Sciatic nerve (tissue), 2 donors: ENCODE results near the gene NUDT16L1. TPM values are rescaled to one million over a fixed set of nuclear protein-coding genes. Genes with fewer than 3 reads are reported as not detected.
"Not testable (repeated sequence)": the region's sequence is repeated elsewhere in the genome, so short reads cannot be mapped to it uniquely, and the experiment has no call there.

Source experiments
- ATAC-seq: fragments of 200-7000 bp; cut with Tn5 transposase; one replicate; pipeline ENCODE4 v1.9.1; 2020; ENCODE audit warnings: mild to moderate bottlenecking, moderate library complexity
- DNase-seq: peaks from one replicate; pipeline ENCODE4 v3.0.0-alpha.2; 2020; ENCODE audit warnings: low spot score
- intact Hi-C: fragments of 100-400 bp; cut with DNase I; formaldehyde crosslinking; loops from one replicate; pipeline ENCODE4 v1.14.2; 2022
- microRNA-seq: library from miRNA; unstranded; fragments of <30 nt; microRNA quantifications from one replicate; pipeline ENCODE4 v1.2.0, GENCODE V29; 2020
- total RNA-seq: library from RNA; stranded (reverse); fragmentation: NEBNext Ultra II Directional; extraction: Animal tissue kit (Norgen Biotek cat#: 25700); gene quantifications from one replicate; pipeline ENCODE4 v1.2.1, GENCODE V29; 2021
- donor health status: DM: no; HTN: no; CAD: no.
- donor health status: DM: no; HTN: no; CAD: no.

The NUDT16L1 gene
- total RNA-seq, 1 donor from 2014 or later = 21.3 TPM

DNA sequence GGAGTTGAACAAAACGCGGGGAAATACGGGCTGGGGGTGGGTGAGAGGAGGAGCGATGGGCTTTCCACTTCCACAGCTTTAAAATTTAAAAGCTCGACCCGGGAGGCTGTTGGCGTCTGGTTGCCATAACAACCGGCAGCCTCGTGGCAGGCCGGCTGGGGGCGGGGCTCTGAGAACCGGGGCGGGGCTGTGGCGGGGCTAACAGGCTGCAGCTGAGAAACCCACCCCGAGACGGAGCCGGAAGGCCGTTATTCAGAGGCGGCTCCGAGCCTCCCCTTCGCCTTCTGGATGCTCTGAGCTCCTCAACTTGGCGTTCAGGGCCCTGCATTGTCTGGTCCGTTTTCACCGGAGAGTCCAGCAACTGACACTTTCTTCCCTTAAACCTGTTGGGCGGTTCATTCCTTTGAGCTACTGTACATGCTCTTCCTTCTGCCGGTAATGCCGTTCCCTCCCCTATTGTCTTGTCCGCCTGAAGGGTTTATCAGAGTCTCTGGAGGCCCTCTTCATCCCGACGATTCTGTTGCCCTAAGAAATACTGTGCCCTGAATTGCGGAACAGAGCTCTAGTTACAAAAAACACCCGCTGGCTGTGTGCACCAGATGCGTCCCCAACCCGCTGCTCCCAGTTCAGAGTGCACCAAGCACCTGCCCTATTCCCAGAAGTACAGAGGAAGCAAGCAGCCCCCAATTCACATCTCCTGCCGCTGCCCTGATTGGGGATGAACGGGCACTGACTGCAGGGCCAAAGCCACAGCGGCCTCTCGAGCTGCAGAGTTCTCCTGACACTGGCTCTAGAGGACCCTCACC lies 41.6 kb downstream of the NUDT16L1 start:
- DNase-seq (peak; percentile 94), ATAC-seq (peak; percentile 92)
- intact Hi-C loops = no loop called here

DNA sequence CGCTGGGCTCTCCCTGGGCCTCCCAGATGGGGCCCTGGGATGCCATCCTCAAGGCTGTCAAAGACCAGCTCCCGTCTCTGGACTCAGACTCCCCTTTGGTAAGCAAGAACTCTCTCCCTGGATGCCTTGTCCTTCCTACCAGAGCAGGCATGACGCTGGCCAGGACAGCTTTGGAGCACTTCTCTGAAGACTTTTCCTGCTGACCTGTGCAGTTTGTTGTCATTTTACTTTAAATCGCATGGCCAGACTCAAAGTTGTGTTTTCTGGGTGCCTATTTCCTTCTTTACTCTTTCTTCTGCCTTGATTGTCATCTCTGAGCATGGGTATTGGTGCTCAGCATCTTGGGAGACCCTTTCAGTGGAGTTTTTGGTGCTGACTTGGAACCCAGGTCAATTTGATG lies 43.2 kb downstream of the NUDT16L1 start:
- ATAC-seq = no peak
- intact Hi-C loops = no loop called here
- DNase-seq = no peak

DNA sequence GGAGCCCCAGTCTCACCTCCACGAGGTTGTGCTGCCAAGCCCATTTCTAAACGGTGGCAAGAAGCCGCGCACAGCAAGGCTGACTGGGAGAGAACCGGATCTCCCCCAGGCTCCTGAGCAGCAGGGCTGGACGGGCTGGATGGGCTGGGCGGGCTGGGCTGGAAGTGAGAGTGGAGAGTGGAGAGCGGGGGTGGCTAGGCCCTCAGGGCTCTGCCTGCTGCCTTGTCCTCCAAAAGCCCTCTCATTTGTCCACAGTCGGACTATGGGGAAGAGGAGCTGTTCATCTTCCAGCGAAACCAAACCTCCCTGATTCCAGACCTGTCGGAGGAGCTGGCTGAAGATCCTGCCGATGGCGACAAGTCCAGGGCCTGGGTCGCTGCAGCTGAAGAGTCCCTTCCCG lies 44.2 kb downstream of the NUDT16L1 start:
- ATAC-seq = no peak
- intact Hi-C loops = no loop called here
- no peak for DNase-seq

- DNase-seq, intact Hi-C loops, ATAC-seq: not testable (repeated sequence)
Observed at GRCh38 chr16:4738370-4738769, 45.0 kb downstream of the NUDT16L1 start.

DNA sequence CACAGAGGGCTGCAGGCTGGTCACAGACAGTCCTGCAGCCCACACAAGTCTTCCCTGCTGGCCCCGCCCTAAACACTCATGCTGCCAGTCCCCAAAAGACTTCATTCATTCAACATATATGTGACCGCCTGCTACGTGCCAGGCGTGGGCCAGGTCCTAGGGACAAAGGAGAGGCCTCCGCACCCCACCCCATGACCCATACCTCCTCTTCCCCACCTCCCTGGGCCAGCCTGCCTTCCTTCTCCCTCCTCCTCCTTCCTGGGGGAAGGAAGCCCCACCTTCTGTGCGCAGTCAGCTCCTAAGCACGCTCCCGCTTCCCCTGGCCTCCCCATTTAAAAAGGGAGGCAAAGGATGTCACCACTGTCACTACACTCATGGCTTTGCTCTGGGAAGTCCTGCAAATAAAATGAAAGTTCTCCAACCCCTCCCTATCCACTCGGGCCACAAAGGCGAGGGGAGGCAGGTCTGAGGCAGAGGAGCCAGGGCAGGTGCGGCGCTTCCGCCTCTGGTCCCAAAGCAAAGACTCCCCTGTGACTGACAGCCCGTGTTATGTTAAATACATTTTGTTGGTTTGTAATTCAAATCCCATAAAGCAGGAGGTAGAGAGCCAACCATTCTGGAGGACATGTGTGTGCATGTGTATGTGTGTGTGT lies 50.0 kb downstream of the NUDT16L1 start:
- ATAC-seq = no peak
- intact Hi-C loops = no loop called here
- no peak for DNase-seq

- intact Hi-C loops = no loop called here
- no peak for DNase-seq
- no peak for ATAC-seq
Observed at GRCh38 chr16:4744555-4745273, 51.4 kb downstream of the NUDT16L1 start.

DNA sequence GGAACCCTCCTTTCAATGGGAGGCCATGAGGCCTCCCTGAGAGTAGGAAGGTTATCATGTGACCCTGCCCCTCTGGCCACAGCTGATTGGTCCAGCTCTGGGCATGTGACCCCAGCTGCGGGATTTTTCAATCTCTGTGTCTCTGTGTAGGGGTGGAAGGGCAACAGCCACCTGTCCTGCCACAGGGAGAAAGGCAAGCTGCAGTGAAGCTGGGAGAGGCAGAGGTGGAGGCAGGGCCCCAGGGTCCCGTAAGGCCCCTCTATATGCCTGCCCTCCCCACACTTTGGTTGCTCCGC lies 51.9 kb downstream of the NUDT16L1 start:
- no peak for DNase-seq
- no peak for ATAC-seq
- intact Hi-C loops = no loop called here

Small RNA genes lying within 50 kb of the gene (microRNA-seq; reads per million reads assigned to microRNA genes)
- not detected for gene MIR6769A

Other genes with a start within 250 kb of the NUDT16L1 start
- 32.8 TPM for gene NMRAL1, start 218.9 kb upstream of the NUDT16L1 start, total RNA-seq
- gene HMOX2, start 217.2 kb upstream of the NUDT16L1 start, total RNA-seq = 26.3 TPM
- 40.6 TPM for gene CDIP1, start 154.8 kb upstream of the NUDT16L1 start, total RNA-seq
- gene C16orf96, start 137.2 kb upstream of the NUDT16L1 start, total RNA-seq = 0.22 TPM
- 30.8 TPM for gene UBALD1, start 78.7 kb upstream of the NUDT16L1 start, total RNA-seq
- 75.3 TPM for gene MGRN1, start 68.7 kb upstream of the NUDT16L1 start, total RNA-seq
- gene ANKS3, start 40.7 kb downstream of the NUDT16L1 start, total RNA-seq = 34.4 TPM
- gene DNAAF8, start 41.0 kb downstream of the NUDT16L1 start, total RNA-seq = 0.31 TPM
- 21.5 TPM for gene ZNF500, start 73.6 kb downstream of the NUDT16L1 start, total RNA-seq
- gene SEPTIN12, start 94.8 kb downstream of the NUDT16L1 start, total RNA-seq = not detected
- not detected for gene SMIM22, start 101.8 kb downstream of the NUDT16L1 start, total RNA-seq
- 19.7 TPM for gene ROGDI, start 109.1 kb downstream of the NUDT16L1 start, total RNA-seq
- gene GLYR1, start 153.7 kb downstream of the NUDT16L1 start, total RNA-seq = 69.9 TPM
- 28.3 TPM for gene UBN1, start 153.9 kb downstream of the NUDT16L1 start, total RNA-seq
- 85.1 TPM for gene PPL, start 243.6 kb downstream of the NUDT16L1 start, total RNA-seq